Measurements from ENCODE around the gene CDC16. TPM values are rescaled to one million over a fixed set of nuclear protein-coding genes. Genes with fewer than 3 reads are reported as not detected.

Gene CDC16
- total and polyA plus RNA-seq, 9 of the 15 experiments (the other 6 are each of a cell fraction or from before 2014, with no cell fraction given): 23.2 to 102 (median 51.6) TPM

- no peak overlapping the region for H3K4me3 ChIP-seq
- H3K79me2 ChIP-seq (ENCODE audit: control insufficient read depth, insufficient read depth, low read length): peaks cover 2% of the 10 kb centered on the region; the same call in 1 of the 3 replicates
- no peaks in the 10 kb centered on the region for H4K20me1 ChIP-seq (replicated peaks; ENCODE audit: control insufficient read depth, insufficient read depth, low read length)
- no peak overlapping the region for H3K27ac ChIP-seq (ENCODE audit: extremely low read depth, low read depth, low read length)
- DNase-seq (ENCODE audit: extremely low read depth in 1 of 4, low spot score in 3 of 4): no peak
- H3K36me3 ChIP-seq (ENCODE audit: control insufficient read depth, insufficient read depth, low read length): peaks cover 90% of the 10 kb centered on the region
- 75% methylated on average over 1 of the region's 1 CpG for WGBS (ENCODE audit: insufficient coverage, low coverage, missing lambda C conversion rate)
- CTCF ChIA-PET (ENCODE audit: low intra/inter-chr PET ratio): no interaction called here
- in situ Hi-C loops (cut with MboI): no loop called here
- H3K9ac ChIP-seq (ENCODE audit: insufficient read depth in 1 of 2, low read depth in 2 of 2, low read length in 2 of 2): no peak overlapping the region
- intact Hi-C loops (cut with micrococcal nuclease): no loop called here
- H3K9me3 ChIP-seq (replicated peaks; ENCODE audit: control insufficient read depth, insufficient read depth, low read depth, low read length): no peaks in the 10 kb centered on the region
- POLR2A ChIA-PET: no interaction called here
- FAIRE-seq: no peak
- BruUV-seq (replicated peaks): no TSS peak
- H2AFZ ChIP-seq (ENCODE audit: low read depth, low read length): no peak overlapping the region
- H3K27me3 ChIP-seq (ENCODE audit: control insufficient read depth in 2 of 2, insufficient read depth in 2 of 2, low read length in 2 of 2): no peaks in the 10 kb centered on the region
- ATAC-seq: no peak
- peaks cover 0 to 2% of the 10 kb centered on the region in 2 experiments; a peak in 2 of 5 replicates for H3K4me1 ChIP-seq (replicated peaks in 1 of 2; ENCODE audit: control insufficient read depth in 2 of 2, insufficient read depth in 2 of 2, low read length in 2 of 2)
- no peaks in the 10 kb centered on the region for H3K9me1 ChIP-seq (ENCODE audit: control insufficient read depth, insufficient read depth, low read length)
- no peak overlapping the region for H3K4me2 ChIP-seq (ENCODE audit: insufficient read depth, low read length)
- TF ChIP-seq SNRNP70 (optimal IDR thresholded peaks at IDR 0.05; ENCODE audit: low read depth, low read length) (no peak), NRF1 (conservative IDR thresholded peaks at IDR 0.05 in 1 of 2, IDR thresholded peaks at IDR 0.05 in 1 of 2) (no peak), STAT5A (IDR thresholded peaks at IDR 0.05; ENCODE audit: borderline replicate concordance, low read length) (no peak), TGIF2 (CRISPR knock-in tag; IDR thresholded peaks at IDR 0.05) (no peak), TAF15 (IDR thresholded peaks at IDR 0.05; ENCODE audit: low read depth, low read length) (no peak), ZNF75A (CRISPR knock-in tag; IDR thresholded peaks at IDR 0.05) (no peak), KDM2B (CRISPR knock-in tag; IDR thresholded peaks at IDR 0.05) (no peak), PHB2 (IDR thresholded peaks at IDR 0.05; ENCODE audit: low read depth) (no peak), HMG20A (CRISPR knock-in tag; conservative IDR thresholded peaks at IDR 0.05) (no peak), VEZF1 (CRISPR knock-in tag; IDR thresholded peaks at IDR 0.05) (no peak), USF1 (CRISPR knock-in tag; IDR thresholded peaks at IDR 0.05) (no peak), CREM (IDR thresholded peaks at IDR 0.05; ENCODE audit: low read depth) (no peak), FOXM1 (IDR thresholded peaks at IDR 0.05; ENCODE audit: low read depth) (no peak), FOXM1 (CRISPR knock-in tag; IDR thresholded peaks at IDR 0.05; ENCODE audit: low read depth) (no peak)
Measured at GRCh38 chr13:114256547-114256946, 21.9 kb downstream of the CDC16 start.
